K562 (cell line): ENCODE data around the gene IP6K3. TPM values are rescaled to one million over a fixed set of nuclear protein-coding genes. Genes with fewer than 3 reads are reported as not detected.

ENCODE experiments used
- ATAC-seq: fragments of 200-7000 bp; cut with Tn5 transposase; 3 replicates; pipeline ENCODE4 v1.9.1; 2020; ENCODE audit warnings: moderate library complexity
- BruUV-seq: library from RNA; stranded (reverse); fragments of 400-500 nt; replicated peaks from 2 replicates; lab custom pipeline; 2021; lab: Mats Ljungman, UMichigan
- CTCF ChIA-PET: fragments of 300-600 bp; formaldehyde crosslinking; extraction: SDS; loops from one replicate; lab custom pipeline; 2021; ENCODE audit warnings: low intra/inter-chr PET ratio; lab: Yijun Ruan, JAX
- POLR2A ChIA-PET: fragments of 300-600, 350-650 bp; sonication (Branson Sonifier 250); formaldehyde crosslinking; extraction: SDS; loops from one replicate; lab custom pipeline; 2021; ENCODE audit warnings: antibody characterized with exemption, inconsistent platforms; lab: Yijun Ruan, JAX
- DNase-seq, 4 experiments: peaks; one replicate each; pipeline versions ENCODE4 v3.0.0 to v3.0.0-alpha.2; 2011 to 2018; ENCODE audit warnings: low spot score in 3 of 4, mixed read lengths in 3 of 4; ENCODE audit errors: extremely low read depth in 1 of 4
- FAIRE-seq: peaks from 2 replicates; lab custom pipeline; 2011; peaks lifted over from hg19 to GRCh38; lab: Jason Lieb, UNC
- H2AFZ ChIP-seq: 2 replicates; pipeline ENCODE4 v1.6.0; 2011; ENCODE audit warnings: low read depth, low read length, control low read depth, inconsistent platforms
- H3K27ac ChIP-seq: fragments of 200-600 bp; 3 replicates; pipeline ENCODE4 v1.8.0; 2011; ENCODE audit warnings: low read depth, mild to moderate bottlenecking, control low read depth, inconsistent platforms, low read length, moderate library complexity, mixed read lengths; ENCODE audit errors: extremely low read depth
- H3K27me3 ChIP-seq, 2 experiments: fragments of 300-600 bp in 1 of 2; 2 replicates in 1 of 2; 3 replicates in 1 of 2; pipeline versions ENCODE4 v1.6.0 to v1.8.0; 2011; ENCODE audit warnings: inconsistent platforms in 2 of 2, low read length in 2 of 2, mild to moderate bottlenecking in 1 of 2, mixed read lengths in 1 of 2, moderate library complexity in 1 of 2; ENCODE audit not compliant: control insufficient read depth in 2 of 2, insufficient read depth in 2 of 2
- H3K36me3 ChIP-seq: fragments of 300-600 bp; 3 replicates; pipeline ENCODE4 v1.8.0; 2011; ENCODE audit warnings: mild to moderate bottlenecking, low read length, inconsistent platforms; ENCODE audit not compliant: control insufficient read depth, insufficient read depth
- H3K4me1 ChIP-seq, 2 experiments: fragments of 200-600 bp in 1 of 2; replicated peaks in 1 of 2; 2 replicates in 1 of 2; 3 replicates in 1 of 2; pipeline versions ENCODE4 v1.5.1 to v1.8.0; 2011; ENCODE audit warnings: inconsistent platforms in 2 of 2, low read length in 2 of 2, mild to moderate bottlenecking in 1 of 2, mixed read lengths in 1 of 2, moderate library complexity in 1 of 2; ENCODE audit not compliant: control insufficient read depth in 2 of 2, insufficient read depth in 2 of 2
- H3K4me2 ChIP-seq: 2 replicates; pipeline ENCODE4 v1.6.1; 2011; ENCODE audit warnings: low read length, control low read depth, inconsistent platforms, mixed read lengths; ENCODE audit not compliant: insufficient read depth
- H3K4me3 ChIP-seq: fragments of 200-600 bp; sonication (generic), shearing (Covaris generic); 2 replicates; pipeline ENCODE4 v1.5.1; 2016; ENCODE audit warnings: control low read depth, inconsistent platforms
- H3K79me2 ChIP-seq: fragments of 200-600 bp; 3 replicates; pipeline ENCODE4 v1.8.0; 2011; ENCODE audit warnings: low read length, inconsistent platforms; ENCODE audit not compliant: control insufficient read depth, insufficient read depth
- H3K9ac ChIP-seq, 2 experiments: 2 replicates each; pipeline versions ENCODE4 v1.6.0 to v1.6.1; 2011; ENCODE audit warnings: low read depth in 2 of 2, low read length in 2 of 2, control low read depth in 1 of 2, inconsistent platforms in 1 of 2, mild to moderate bottlenecking in 1 of 2, mixed read lengths in 1 of 2; ENCODE audit not compliant: insufficient read depth in 1 of 2
- H3K9me1 ChIP-seq: one replicate; pipeline ENCODE4 v1.6.0; 2011; ENCODE audit warnings: inconsistent platforms, mild to moderate bottlenecking, low read length, moderate library complexity; ENCODE audit not compliant: control insufficient read depth, insufficient read depth
- H3K9me3 ChIP-seq: replicated peaks from 2 replicates; pipeline ENCODE4 v1.5.1; 2011; ENCODE audit warnings: low read depth, low read length, inconsistent platforms; ENCODE audit not compliant: control insufficient read depth, insufficient read depth
- H4K20me1 ChIP-seq: replicated peaks from 2 replicates; pipeline ENCODE4 v1.6.1; 2011; ENCODE audit warnings: low read length, inconsistent platforms, mixed read lengths; ENCODE audit not compliant: control insufficient read depth, insufficient read depth
- MEF2A ChIP-seq: IDR thresholded peaks from 2 replicates; pipeline ENCODE4 v1.6.1; 2011; ENCODE audit warnings: low read depth, mild to moderate bottlenecking, low read length, moderate library complexity; ENCODE audit not compliant: control insufficient read depth
- NFXL1 ChIP-seq: fragments of 450-650 bp; formaldehyde crosslinking; IDR thresholded peaks from 2 replicates; pipeline ENCODE4 v1.4.0; 2021; ENCODE audit warnings: mild to moderate bottlenecking
- NR2C1 ChIP-seq, 2 experiments: fragments of 450-650 bp; IDR thresholded peaks; 2 replicates each; pipeline ENCODE4 v1.6.1; 2017; ENCODE audit warnings: mild to moderate bottlenecking in 2 of 2, antibody characterized with exemption in 1 of 2, inconsistent platforms in 1 of 2, missing compliant biosample characterization in 1 of 2, missing genetic modification characterization in 1 of 2
- NRF1 ChIP-seq, 2 experiments: fragments of 450-650 bp; IDR thresholded peaks in 1 of 2; conservative IDR thresholded peaks in 1 of 2; 2 replicates each; pipeline ENCODE4 v1.6.1; 2014; ENCODE audit warnings: mild to moderate bottlenecking in 2 of 2
- ZNF239 ChIP-seq: fragments of 250-450 bp; sonication (Bioruptor Pico); IDR thresholded peaks from 2 replicates; pipeline ENCODE4 v1.4.0; 2020; ENCODE audit warnings: mild to moderate bottlenecking
- WGBS: fragments of 100-300 bp; shearing (Covaris generic); methylation state at CpG from one replicate; pipeline ENCODE4 v1.1.6; 2016; ENCODE audit warnings: low coverage, mixed read lengths; ENCODE audit not compliant: insufficient coverage; ENCODE audit errors: missing lambda C conversion rate; 5-methylcytosine and 5-hydroxymethylcytosine counted together
- in situ Hi-C: fragments of 300-500 bp; cut with MboI; formaldehyde crosslinking; loops from 4 replicates; pipeline ENCODE4 v1.15.0; 2018; ENCODE audit warnings: inconsistent platforms, mixed read lengths
- intact Hi-C: fragments of 100-400 bp; cut with micrococcal nuclease; formaldehyde crosslinking; loops from 2 replicates; pipeline ENCODE4 v1.14.2; 2022
- polyA plus RNA-seq, 8 experiments: library from polyadenylated mRNA; depleted of rRNA in 4 of 8; stranded (reverse) in 5 of 8; unstranded in 3 of 8; fragments of >200 nt; fragmentation: Nextera tagmentation in 2 of 8; fragmentation: Illumina TruSeq in 1 of 8; extraction: Ambion mirVana in 2 of 8; extraction: Trizol in 1 of 8; gene quantifications; 2 replicates each; pipeline versions ENCODE4 v1.2.1 to v1.2.3, GENCODE V29; 2011 to 2014; ENCODE audit warnings: inconsistent platforms in 1 of 8, missing spikeins in 1 of 8
- total RNA-seq, 7 experiments: library from RNA; depleted of rRNA in 6 of 7; stranded (reverse); fragments of >200 nt in 6 of 7; fragmentation: Illumina TruSeq in 2 of 7; extraction: Trizol in 2 of 7; gene quantifications; 2 replicates each; pipeline versions ENCODE4 v1.2.1 to v1.2.3, GENCODE V29; 2011 to 2021; ENCODE audit warnings: low replicate concordance in 1 of 7

Gene IP6K3
- total and polyA plus RNA-seq, 9 of the 15 experiments (the other 6 are each of a cell fraction or from before 2014, with no cell fraction given): not detected

- TF ChIP-seq NR2C1 (IDR thresholded peaks at IDR 0.05): no peak
- no peak for TF ChIP-seq NR2C1 (tag; IDR thresholded peaks at IDR 0.05)
Measured at GRCh38 chr6:33725891-33726673, 20.6 kb downstream of the IP6K3 start (continued).

GRCh38 chr6:33725222-33725621 lies 21.5 kb downstream of the IP6K3 start:
- no peak overlapping the region for H3K9ac ChIP-seq
- CTCF ChIA-PET: no interaction called here
- no peak for ATAC-seq
- intact Hi-C loops: no loop called here
- TF ChIP-seq NRF1 (conservative IDR thresholded peaks at IDR 0.05 in 1 of 2, IDR thresholded peaks at IDR 0.05 in 1 of 2) (peak; percentile 44 to 57; a peak in 2 of 4 replicates), ZNF239 (CRISPR knock-in tag) (no peak), MEF2A (no peak), NFXL1 (CRISPR knock-in tag) (no peak)
- H4K20me1 ChIP-seq: 0 out of 2 replicates have a peak, but pooled peaks cover 11% of the 10 kb centered on the region
- no peak overlapping the region for H2AFZ ChIP-seq
- peaks cover 2 to 3% of the 10 kb centered on the region in 2 experiments; a peak in 2 of 5 replicates for H3K4me1 ChIP-seq
- H3K9me3 ChIP-seq: no peaks in the 10 kb centered on the region
- H3K27me3 ChIP-seq: peaks cover 67 to 90% of the 10 kb centered on the region in 2 experiments
- H3K4me2 ChIP-seq: no peak overlapping the region
- H3K79me2 ChIP-seq: no peaks in the 10 kb centered on the region
- no peaks in the 10 kb centered on the region for H3K9me1 ChIP-seq
- POLR2A ChIA-PET: interaction anchor here (1.4 kb wide), 1 partner anchor 12 kb away, joined by 4 read pairs; no protein-coding TSS in a partner anchor
- H3K4me3 ChIP-seq: no peak overlapping the region
- no peak overlapping the region for H3K27ac ChIP-seq
- DNase-seq: no peak
- no peaks in the 10 kb centered on the region for H3K36me3 ChIP-seq
- no peak for FAIRE-seq
- BruUV-seq: no TSS peak
- WGBS: 5% methylated on average over 13 of the region's 14 CpGs
- in situ Hi-C loops: no loop called here
